WTC11 (cell line): Measurements from ENCODE around the gene SLC39A2. TPM values are rescaled to one million over a fixed set of nuclear protein-coding genes. Genes with fewer than 3 reads are reported as not detected.
"Not testable (repeated sequence)": the region's sequence is repeated elsewhere in the genome, so short reads cannot be mapped to it uniquely, and the experiment has no call there.

Experiments used
- ATAC-seq: fragments of 200-7000 bp; cut with Tn5 transposase; 2 replicates; pipeline ENCODE4 v1.10.0; 2021; ENCODE audit warnings: mild to moderate bottlenecking, moderate library complexity
- CTCF ChIA-PET: fragments of 300-600 bp; sonication (Branson Sonifier 250); formaldehyde crosslinking; loops from one replicate; lab custom pipeline; 2021; ENCODE audit warnings: antibody characterized with exemption; lab: Charles Lee
- POLR2A ChIA-PET: fragments of 350-600 bp; sonication (Branson Sonifier 250); formaldehyde crosslinking; loops from one replicate; lab custom pipeline; 2021; ENCODE audit warnings: antibody characterized with exemption; lab: Charles Lee
- DNase-seq: peaks from one replicate; pipeline ENCODE4 v3.0.0; 2021; ENCODE audit warnings: low spot score
- H3K27ac Mint-ChIP-seq: 2 replicates; pipeline ENCODE4 v1.8.0; 2021; ENCODE audit warnings: mixed read lengths
- H3K27me3 Mint-ChIP-seq: 2 replicates; pipeline ENCODE4 v1.8.0; 2021; ENCODE audit warnings: low read depth, mild to moderate bottlenecking, moderate library complexity, mixed read lengths
- H3K36me3 Mint-ChIP-seq: 2 replicates; pipeline ENCODE4 v1.8.0; 2021; ENCODE audit warnings: mixed read lengths
- H3K4me1 Mint-ChIP-seq: 2 replicates; pipeline ENCODE4 v1.8.0; 2022; ENCODE audit warnings: mixed read lengths
- H3K4me3 Mint-ChIP-seq: 2 replicates; pipeline ENCODE4 v1.8.0; 2021; ENCODE audit warnings: mild to moderate bottlenecking, moderate library complexity, mixed read lengths
- H3K9me3 Mint-ChIP-seq: 2 replicates; pipeline ENCODE4 v1.8.0; 2021; ENCODE audit warnings: mixed read lengths
- CTCF ChIP-seq: fragments of 200-600 bp; IDR thresholded peaks from 2 replicates; pipeline ENCODE4 v1.8.0; 2022; ENCODE audit warnings: antibody characterized with exemption
- GABPB1 ChIP-seq: sonication (generic); formaldehyde crosslinking; IDR thresholded peaks from 2 replicates; pipeline ENCODE4 v1.8.1; 2023; ENCODE audit warnings: mild to moderate bottlenecking, missing genetic modification reagents
- HMGA2 ChIP-seq: fragments of 250-450 bp; sonication (Bioruptor Pico); IDR thresholded peaks from 2 replicates; pipeline ENCODE4 v1.4.0; 2021; ENCODE audit warnings: mild to moderate bottlenecking, moderate library complexity
- IRF1 ChIP-seq: sonication (generic); formaldehyde crosslinking; IDR thresholded peaks from 2 replicates; pipeline ENCODE4 v1.8.0; 2023; ENCODE audit warnings: missing genetic modification reagents
- MLX ChIP-seq: sonication (generic); formaldehyde crosslinking; IDR thresholded peaks from 2 replicates; pipeline ENCODE4 v1.8.1; 2023; ENCODE audit warnings: mild to moderate bottlenecking, missing genetic modification reagents, moderate library complexity
- NR2C2 ChIP-seq: sonication (generic); formaldehyde crosslinking; IDR thresholded peaks from 2 replicates; pipeline ENCODE4 v1.8.0; 2022; ENCODE audit warnings: mild to moderate bottlenecking, missing genetic modification reagents
- SP1 ChIP-seq: sonication (generic); formaldehyde crosslinking; conservative IDR thresholded peaks from 2 replicates; pipeline ENCODE4 v1.8.1; 2022; ENCODE audit warnings: missing genetic modification reagents
- TCF7 ChIP-seq: sonication (generic); formaldehyde crosslinking; IDR thresholded peaks from 2 replicates; pipeline ENCODE4 v1.8.0; 2022; ENCODE audit warnings: mild to moderate bottlenecking, low read depth, missing genetic modification reagents, moderate library complexity
- USF1 ChIP-seq: sonication (generic); formaldehyde crosslinking; IDR thresholded peaks from 2 replicates; pipeline ENCODE4 v1.8.0; 2022; ENCODE audit warnings: mild to moderate bottlenecking, missing genetic modification reagents
- ZNF121 ChIP-seq: sonication (generic); formaldehyde crosslinking; IDR thresholded peaks from 2 replicates; pipeline ENCODE4 v1.8.0; 2023; ENCODE audit warnings: missing genetic modification reagents
- ZSCAN18 ChIP-seq: fragments of 250-450 bp; sonication (Bioruptor Pico); IDR thresholded peaks from 2 replicates; pipeline ENCODE4 v2.1.2; 2022; ENCODE audit warnings: mild to moderate bottlenecking, moderate library complexity
- total RNA-seq: library from RNA; stranded (reverse); gene quantifications from 3 replicates; pipeline ENCODE4 v1.2.3, GENCODE V29; 2021
- TF ChIP-seq, protein P1 (sequence below): sonication (generic); formaldehyde crosslinking; IDR thresholded peaks from 2 replicates; pipeline ENCODE4 v1.8.1; 2022; ENCODE audit warnings: low read depth, missing genetic modification reagents, borderline replicate concordance
- TF ChIP-seq, protein P2 (sequence below): sonication (generic); formaldehyde crosslinking; IDR thresholded peaks from 2 replicates; pipeline ENCODE4 v1.8.1; 2023; ENCODE audit warnings: mild to moderate bottlenecking, moderate library complexity, missing genetic modification reagents
- TF ChIP-seq, protein P3 (sequence below): sonication (generic); formaldehyde crosslinking; conservative IDR thresholded peaks from 2 replicates; pipeline ENCODE4 v1.8.1; 2023; ENCODE audit warnings: mild to moderate bottlenecking, low read depth, missing genetic modification reagents, moderate library complexity
- TF ChIP-seq, protein P4 (sequence below): sonication (generic); formaldehyde crosslinking; IDR thresholded peaks from 2 replicates; pipeline ENCODE4 v1.8.0; 2022; ENCODE audit warnings: mild to moderate bottlenecking, missing genetic modification reagents

Gene SLC39A2
- total RNA-seq, 1 experiment from 2014 or later = not detected

DNA sequence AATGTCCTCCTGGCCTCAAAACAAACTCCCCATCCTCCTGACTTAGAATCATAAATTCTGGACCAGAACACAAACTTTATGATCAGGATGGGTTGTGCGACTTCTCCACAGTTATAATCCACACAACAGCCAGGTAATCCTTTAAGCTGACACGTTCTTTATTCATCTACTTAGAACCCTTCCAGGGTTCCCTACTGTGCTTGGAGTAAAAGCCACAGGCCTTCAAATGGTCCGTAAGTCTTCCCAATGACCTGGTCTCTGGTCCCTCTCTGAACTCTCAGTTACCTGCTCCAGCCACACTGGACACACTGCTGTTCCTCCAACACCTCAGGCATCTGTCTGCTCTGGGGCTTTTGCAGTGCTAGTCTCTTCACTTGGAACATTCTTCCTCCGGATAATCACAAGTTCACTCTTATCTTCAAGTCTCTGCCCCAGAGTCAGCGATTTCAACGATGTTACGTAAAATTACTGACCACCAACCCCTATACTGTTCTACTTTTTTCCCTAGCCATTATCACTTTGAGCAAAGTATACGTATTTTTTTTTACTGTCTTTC lies 41.4 kb downstream of the SLC39A2 start:
- Mint-ChIP-seq H3K27ac (no peak overlapping the region), H3K27me3 (peaks cover 3% of the 10 kb centered on the region; the same call in 1 of the 2 replicates), H3K9me3 (no peaks in the 10 kb centered on the region), H3K36me3 (no peaks in the 10 kb centered on the region), H3K4me3 (no peak overlapping the region), H3K4me1 (peaks cover 26% of the 10 kb centered on the region)
- no peak for DNase-seq
- ATAC-seq = no peak
- ChIA-PET POLR2A (interaction anchor here (1.0 to 2.8 kb wide), 6 partner anchors 14 to 47 kb away, joined by 3 to 26 read pairs (median 4); partner anchors contain the start of gene ARHGEF40), CTCF (interaction anchor here (0.6 to 7.0 kb wide), 49 partner anchors 7 to 634 kb away, joined by 3 to 670 read pairs (median 7); partner anchors contain the start of genes ARHGEF40, NDRG2, RNASE4 and RNASE8)
- TF ChIP-seq HMGA2 (no peak), NR2C2 (CRISPR knock-in tag) (no peak), CTCF (peak; percentile 9; the same call in 1 of the 2 replicates)
- TF ChIP-seq, protein P1, sequence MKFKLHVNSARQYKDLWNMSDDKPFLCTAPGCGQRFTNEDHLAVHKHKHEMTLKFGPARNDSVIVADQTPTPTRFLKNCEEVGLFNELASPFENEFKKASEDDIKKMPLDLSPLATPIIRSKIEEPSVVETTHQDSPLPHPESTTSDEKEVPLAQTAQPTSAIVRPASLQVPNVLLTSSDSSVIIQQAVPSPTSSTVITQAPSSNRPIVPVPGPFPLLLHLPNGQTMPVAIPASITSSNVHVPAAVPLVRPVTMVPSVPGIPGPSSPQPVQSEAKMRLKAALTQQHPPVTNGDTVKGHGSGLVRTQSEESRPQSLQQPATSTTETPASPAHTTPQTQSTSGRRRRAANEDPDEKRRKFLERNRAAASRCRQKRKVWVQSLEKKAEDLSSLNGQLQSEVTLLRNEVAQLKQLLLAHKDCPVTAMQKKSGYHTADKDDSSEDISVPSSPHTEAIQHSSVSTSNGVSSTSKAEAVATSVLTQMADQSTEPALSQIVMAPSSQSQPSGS (CRISPR knock-in tag) = no peak

- not testable (repeated sequence) for H3K4me3 Mint-ChIP-seq, H3K9me3 Mint-ChIP-seq, H3K36me3 Mint-ChIP-seq, H3K27me3 Mint-ChIP-seq, DNase-seq, ATAC-seq, H3K27ac Mint-ChIP-seq
- CTCF ChIA-PET = interaction anchor here (0.6 to 7.0 kb wide), 27 partner anchors 11 to 635 kb away, joined by 3 to 670 read pairs (median 14); partner anchors contain the start of genes ARHGEF40, NDRG2, RNASE8 and SLC39A2
- H3K4me1 Mint-ChIP-seq = peaks cover 26% of the 10 kb centered on the region
- POLR2A ChIA-PET = interaction anchor here (1.8 to 2.8 kb wide), 2 partner anchors 15 to 26 kb away, joined by 7 to 26 read pairs; no protein-coding TSS in a partner anchor
Measured at GRCh38 chr14:21040941-21041340, 41.8 kb downstream of the SLC39A2 start.

DNA sequence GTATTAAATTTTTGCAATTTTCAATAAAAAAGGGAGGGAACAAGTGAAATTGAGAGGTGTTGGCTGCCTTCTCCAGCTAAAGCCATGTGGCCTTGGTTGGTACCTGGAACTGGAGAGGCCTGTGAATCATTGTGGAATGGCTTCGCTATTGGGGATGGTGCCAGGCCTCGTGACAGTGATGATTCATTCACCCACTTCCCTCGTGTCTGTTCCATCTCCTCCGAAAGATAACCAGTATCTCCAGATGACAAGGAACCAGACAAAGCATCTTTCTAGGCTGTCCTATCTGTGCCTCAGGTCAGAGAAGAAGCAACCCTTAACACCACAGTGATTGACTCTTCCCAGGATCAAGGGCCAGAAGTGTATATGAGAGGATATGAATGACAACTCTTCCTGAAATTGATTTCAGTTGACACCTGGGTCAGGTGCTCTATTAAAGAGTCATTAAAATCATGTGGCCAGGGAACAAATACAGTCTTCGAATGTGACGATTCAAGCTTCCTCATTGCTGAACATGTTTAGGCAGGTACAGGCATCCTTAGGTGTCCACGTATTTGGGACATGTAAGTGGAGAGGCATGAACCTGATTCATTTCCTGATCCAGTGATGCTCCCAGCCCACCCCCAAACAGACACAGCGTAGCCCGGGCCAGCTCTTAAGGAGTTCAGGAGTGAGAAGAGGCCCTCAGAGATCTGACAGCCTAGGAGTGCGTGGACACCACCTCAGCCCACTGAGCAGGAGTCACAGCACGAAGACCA lies 42.8 kb downstream of the SLC39A2 start, which contains the start of gene RNASE7:
RNASE7 (plus strand) TSS at position 687 of the 758 bp plus-strand sequence. CDS start 631 bp downstream, outside the sequence.
- Mint-ChIP-seq H3K27me3 (peaks cover 3% of the 10 kb centered on the region; the same call in 1 of the 2 replicates), H3K9me3 (no peaks in the 10 kb centered on the region), H3K4me3 (no peak within 1 kb of the TSS), H3K4me1 (peaks cover 26% of the 10 kb centered on the region), H3K36me3 (no peaks in the 10 kb centered on the region), H3K27ac (no peak within 1 kb of the TSS)
- ATAC-seq = no peak
- no peak for DNase-seq
- ChIA-PET POLR2A (interaction anchor here (1.8 kb wide), 1 partner anchor 16 kb away, joined by 7 read pairs; no protein-coding TSS in a partner anchor), CTCF (interaction anchor here (1.0 to 7.0 kb wide), 6 partner anchors 17 to 71 kb away, joined by 3 to 670 read pairs (median 28); partner anchors contain the start of gene ARHGEF40)
- TF ChIP-seq SP1 (CRISPR knock-in tag) (no peak), ZNF121 (CRISPR knock-in tag) (no peak), MLX (CRISPR knock-in tag) (no peak), USF1 (CRISPR knock-in tag) (no peak), ZSCAN18 (CRISPR knock-in tag) (no peak), TCF7 (CRISPR knock-in tag) (no peak), NR2C2 (CRISPR knock-in tag) (no peak), IRF1 (CRISPR knock-in tag) (no peak), GABPB1 (CRISPR knock-in tag) (no peak)
- TF ChIP-seq, protein P2, sequence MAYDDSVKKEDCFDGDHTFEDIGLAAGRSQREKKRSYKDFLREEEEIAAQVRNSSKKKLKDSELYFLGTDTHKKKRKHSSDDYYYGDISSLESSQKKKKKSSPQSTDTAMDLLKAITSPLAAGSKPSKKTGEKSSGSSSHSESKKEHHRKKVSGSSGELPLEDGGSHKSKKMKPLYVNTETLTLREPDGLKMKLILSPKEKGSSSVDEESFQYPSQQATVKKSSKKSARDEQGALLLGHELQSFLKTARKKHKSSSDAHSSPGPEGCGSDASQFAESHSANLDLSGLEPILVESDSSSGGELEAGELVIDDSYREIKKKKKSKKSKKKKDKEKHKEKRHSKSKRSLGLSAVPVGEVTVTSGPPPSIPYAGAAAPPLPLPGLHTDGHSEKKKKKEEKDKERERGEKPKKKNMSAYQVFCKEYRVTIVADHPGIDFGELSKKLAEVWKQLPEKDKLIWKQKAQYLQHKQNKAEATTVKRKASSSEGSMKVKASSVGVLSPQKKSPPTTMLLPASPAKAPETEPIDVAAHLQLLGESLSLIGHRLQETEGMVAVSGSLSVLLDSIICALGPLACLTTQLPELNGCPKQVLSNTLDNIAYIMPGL (CRISPR knock-in tag) = no peak
- TF ChIP-seq, protein P3, sequence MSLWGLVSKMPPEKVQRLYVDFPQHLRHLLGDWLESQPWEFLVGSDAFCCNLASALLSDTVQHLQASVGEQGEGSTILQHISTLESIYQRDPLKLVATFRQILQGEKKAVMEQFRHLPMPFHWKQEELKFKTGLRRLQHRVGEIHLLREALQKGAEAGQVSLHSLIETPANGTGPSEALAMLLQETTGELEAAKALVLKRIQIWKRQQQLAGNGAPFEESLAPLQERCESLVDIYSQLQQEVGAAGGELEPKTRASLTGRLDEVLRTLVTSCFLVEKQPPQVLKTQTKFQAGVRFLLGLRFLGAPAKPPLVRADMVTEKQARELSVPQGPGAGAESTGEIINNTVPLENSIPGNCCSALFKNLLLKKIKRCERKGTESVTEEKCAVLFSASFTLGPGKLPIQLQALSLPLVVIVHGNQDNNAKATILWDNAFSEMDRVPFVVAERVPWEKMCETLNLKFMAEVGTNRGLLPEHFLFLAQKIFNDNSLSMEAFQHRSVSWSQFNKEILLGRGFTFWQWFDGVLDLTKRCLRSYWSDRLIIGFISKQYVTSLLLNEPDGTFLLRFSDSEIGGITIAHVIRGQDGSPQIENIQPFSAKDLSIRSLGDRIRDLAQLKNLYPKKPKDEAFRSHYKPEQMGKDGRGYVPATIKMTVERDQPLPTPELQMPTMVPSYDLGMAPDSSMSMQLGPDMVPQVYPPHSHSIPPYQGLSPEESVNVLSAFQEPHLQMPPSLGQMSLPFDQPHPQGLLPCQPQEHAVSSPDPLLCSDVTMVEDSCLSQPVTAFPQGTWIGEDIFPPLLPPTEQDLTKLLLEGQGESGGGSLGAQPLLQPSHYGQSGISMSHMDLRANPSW = no peak
- TF ChIP-seq, protein P4, sequence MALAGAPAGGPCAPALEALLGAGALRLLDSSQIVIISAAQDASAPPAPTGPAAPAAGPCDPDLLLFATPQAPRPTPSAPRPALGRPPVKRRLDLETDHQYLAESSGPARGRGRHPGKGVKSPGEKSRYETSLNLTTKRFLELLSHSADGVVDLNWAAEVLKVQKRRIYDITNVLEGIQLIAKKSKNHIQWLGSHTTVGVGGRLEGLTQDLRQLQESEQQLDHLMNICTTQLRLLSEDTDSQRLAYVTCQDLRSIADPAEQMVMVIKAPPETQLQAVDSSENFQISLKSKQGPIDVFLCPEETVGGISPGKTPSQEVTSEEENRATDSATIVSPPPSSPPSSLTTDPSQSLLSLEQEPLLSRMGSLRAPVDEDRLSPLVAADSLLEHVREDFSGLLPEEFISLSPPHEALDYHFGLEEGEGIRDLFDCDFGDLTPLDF (CRISPR knock-in tag) = no peak
